GM19438 (cell line): Measurements from ENCODE around the gene MUC2.

ENCODE experiments used
- ATAC-seq: cut with Tn5 transposase; IDR thresholded peaks from one replicate; pipeline ENCODE4 v1.9.1; 2021; ENCODE audit warnings: low read depth; ENCODE audit not compliant: unreplicated experiment

MUC2 gene

DNA sequence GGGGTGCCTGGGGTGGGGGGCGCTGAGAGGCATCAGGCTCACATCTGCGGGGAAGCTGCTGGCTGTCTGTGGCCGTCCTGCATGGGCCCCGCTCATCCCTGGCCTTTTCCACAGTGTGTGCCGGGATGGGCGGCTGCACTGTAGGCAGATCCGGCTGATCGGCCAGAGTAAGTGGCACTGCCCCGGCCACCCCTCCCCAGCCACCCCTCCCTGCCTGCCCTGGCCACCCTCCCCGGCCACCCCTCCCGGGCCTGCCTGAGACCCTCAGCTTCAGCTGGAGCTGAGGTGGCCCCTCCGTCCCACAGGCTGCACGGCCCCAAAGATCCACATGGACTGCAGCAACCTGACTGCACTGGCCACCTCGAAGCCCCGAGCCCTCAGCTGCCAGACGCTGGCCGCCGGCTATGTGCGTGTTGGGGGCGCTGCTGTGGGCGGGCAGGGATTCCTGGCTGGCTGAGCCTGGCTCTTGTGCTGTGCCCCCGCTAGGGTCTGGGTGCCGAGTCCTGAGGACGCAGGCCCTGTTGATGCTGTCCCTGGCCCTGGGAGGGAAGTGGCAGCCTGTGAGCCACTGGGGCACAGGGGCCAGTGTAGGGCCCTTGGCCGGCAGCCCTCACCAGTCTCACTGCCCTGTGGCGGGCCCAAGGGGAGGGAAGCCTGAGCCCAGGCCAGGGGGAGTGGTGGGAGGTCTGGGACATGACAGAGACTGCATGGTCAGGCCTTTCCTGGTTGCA, 10.9 kb downstream of the MUC2 start:
- no peak for ATAC-seq

DNA sequence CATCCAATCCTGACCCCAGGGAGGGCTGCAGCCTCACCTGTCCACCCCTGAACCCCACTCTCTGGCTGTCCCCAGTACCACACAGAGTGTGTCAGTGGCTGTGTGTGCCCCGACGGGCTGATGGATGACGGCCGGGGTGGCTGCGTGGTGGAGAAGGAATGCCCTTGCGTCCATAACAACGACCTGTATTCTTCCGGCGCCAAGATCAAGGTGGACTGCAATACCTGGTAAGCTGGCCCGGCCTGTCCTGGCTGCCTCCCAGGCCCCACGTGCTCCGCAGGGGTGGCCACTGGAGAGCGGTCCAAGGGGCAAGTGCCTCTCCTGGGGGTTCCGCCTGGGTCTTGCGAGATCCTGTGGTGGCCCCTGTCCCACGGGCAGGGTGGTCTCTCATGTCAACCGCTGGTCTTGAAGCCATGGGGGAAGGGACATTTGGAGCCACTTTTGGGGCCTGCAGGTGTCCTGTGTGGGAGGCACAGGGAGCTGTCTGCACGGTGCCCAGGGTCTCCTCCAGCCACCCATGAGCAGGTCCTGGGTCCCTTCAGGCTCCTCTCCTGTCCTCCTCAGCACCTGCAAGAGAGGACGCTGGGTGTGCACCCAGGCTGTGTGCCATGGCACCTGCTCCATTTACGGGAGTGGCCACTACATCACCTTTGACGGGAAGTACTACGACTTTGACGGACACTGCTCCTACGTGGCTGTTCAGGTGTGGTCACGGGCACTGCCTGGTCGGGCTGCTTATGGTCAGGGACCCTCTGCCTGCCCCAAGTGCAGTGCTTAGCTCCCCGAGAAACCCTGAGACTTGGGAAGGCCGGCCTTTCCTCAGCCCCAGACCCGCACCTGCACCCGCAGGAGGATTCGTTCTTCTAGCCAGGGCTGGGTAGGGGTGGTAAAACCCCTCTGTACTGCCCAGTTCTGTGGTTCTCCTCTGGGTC, 11.8 kb downstream of the MUC2 start:
- no peak for ATAC-seq

DNA sequence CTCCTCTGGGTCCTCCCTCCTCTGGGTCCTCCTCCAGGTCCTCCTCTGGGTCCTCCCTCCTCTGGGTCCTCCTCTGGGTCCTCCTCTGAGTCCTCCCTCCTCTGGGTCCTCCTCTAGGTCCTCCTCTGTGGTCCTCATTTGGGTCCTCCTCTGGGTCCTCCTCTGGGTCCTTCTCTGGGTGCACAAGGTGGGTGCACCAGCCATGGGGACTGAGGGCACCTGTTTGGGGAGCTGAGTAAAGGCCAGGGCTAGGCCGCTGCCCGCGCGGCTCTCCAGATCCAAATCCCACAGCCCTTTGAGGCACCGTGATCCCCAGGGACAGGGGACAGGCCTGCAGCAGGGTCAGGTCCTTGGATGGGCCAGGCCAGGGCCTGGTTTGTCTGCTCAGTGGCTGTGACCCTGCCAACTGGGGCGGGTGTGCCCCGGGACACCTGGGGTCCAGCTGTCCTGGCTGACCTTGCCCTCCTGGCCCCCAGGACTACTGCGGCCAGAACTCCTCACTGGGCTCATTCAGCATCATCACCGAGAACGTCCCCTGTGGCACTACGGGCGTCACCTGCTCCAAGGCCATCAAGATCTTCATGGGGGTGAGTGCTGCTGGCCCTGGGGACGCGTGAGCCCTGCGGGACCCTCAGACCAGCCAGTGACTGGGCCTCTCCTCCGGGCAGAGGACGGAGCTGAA, 12.7 kb downstream of the MUC2 start:
- ATAC-seq, result no peak

DNA sequence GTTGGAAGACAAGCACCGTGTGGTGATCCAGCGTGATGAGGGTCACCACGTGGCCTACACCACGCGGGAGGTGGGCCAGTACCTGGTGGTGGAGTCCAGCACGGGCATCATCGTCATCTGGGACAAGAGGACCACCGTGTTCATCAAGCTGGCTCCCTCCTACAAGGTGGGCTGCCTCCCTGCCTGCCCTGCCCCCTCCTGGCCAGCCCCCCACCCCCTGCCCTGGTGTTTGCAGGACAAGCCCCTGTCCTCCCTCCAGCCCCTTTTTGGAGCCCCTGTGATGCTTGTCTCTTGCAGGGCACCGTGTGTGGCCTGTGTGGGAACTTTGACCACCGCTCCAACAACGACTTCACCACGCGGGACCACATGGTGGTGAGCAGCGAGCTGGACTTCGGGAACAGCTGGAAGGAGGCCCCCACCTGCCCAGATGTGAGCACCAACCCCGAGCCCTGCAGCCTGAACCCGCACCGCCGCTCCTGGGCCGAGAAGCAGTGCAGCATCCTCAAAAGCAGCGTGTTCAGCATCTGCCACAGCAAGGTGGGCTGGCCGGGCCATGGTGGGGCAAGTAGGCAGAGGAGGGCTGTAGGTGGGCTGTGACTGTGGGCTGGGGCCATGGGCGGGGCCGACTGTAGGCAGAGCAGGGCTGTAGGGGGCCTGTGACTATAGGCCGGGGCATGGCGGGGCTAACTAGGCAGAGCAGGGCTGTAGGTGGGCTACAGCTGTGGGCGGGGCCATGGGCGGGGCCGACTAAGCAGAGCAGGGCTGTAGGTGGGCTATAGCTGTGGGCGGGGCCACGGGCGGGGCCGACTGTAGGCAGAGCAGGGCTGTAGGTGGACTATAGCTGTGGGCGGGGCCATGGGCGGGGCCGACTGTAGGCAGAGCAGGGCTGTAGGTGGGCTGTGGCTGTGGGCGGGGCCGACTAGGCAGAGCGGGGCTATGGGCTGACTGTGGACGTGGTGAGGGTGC, 13.6 kb downstream of the MUC2 start:
- ATAC-seq, result no peak

DNA sequence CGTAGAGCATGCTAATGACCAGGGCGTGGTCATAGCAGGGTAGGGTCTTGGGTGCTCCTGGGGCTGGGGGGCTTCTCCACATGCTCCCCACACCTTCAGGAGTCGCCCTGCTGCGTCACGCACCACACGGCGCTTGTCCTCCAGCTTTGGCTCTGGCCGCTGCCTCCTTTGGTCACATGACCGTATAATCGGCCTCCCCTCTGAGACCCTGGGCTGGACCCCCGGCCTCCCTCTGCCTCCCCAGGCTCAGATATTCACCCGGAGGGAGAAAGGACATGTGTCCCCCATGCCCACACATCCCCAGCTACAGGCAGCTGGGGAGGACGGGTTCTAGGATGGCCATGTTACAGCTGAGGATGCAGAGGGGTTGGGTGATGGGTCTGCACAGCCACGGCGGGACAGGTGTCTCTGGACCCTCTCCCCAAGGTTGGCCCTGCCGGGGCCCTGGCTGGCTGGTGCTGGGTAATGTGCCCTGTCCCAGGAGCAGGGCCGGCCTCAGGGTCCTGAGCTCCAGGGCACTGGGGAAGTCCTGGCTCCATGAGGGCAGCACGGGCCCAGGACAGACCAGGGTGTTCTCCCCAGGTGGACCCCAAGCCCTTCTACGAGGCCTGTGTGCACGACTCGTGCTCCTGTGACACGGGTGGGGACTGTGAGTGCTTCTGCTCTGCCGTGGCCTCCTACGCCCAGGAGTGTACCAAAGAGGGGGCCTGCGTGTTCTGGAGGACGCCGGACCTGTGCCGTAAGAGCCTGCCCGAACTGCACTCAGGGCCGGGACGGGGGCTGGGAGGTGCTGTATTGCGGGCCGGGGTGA, 14.5 kb downstream of the MUC2 start:
- ATAC-seq, result no peak

DNA sequence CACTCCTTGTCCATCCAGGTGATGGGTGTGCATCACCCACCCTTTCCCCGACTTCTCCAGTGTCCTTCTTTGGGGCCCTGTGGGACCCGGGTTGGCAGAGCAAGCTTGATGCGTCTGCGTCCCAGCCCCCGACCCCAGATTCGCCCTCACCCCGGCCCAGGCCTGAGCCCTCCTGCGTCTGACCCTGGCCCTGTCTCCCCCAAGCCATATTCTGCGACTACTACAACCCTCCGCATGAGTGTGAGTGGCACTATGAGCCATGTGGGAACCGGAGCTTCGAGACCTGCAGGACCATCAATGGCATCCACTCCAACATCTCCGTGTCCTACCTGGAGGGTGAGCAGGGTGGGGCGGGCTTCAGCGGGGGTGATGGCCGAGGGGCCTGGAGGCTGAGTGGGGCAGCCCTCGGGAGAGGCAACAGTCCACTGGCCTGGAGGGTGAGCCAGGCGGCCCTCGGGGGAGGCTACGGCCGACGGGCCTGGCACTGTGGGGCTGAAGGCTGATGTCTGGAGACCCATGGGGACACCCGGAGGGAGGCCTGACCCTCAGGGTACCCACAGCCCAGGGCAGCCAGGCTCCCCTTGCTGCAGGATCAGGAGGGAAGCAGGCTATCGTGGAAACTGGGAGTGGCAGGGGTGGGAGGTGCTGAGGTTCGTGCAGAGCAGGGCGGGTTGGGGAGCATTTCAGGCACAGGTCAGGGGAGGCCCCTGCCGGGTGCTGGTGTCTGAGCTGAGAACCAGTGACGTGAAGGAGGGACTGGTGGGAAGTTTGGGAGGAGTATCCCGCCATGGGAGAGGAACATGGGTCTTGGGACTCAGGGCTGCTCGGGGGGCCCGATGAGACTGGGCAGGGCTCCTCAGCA, 15.3 kb downstream of the MUC2 start:
- no peak for ATAC-seq

DNA sequence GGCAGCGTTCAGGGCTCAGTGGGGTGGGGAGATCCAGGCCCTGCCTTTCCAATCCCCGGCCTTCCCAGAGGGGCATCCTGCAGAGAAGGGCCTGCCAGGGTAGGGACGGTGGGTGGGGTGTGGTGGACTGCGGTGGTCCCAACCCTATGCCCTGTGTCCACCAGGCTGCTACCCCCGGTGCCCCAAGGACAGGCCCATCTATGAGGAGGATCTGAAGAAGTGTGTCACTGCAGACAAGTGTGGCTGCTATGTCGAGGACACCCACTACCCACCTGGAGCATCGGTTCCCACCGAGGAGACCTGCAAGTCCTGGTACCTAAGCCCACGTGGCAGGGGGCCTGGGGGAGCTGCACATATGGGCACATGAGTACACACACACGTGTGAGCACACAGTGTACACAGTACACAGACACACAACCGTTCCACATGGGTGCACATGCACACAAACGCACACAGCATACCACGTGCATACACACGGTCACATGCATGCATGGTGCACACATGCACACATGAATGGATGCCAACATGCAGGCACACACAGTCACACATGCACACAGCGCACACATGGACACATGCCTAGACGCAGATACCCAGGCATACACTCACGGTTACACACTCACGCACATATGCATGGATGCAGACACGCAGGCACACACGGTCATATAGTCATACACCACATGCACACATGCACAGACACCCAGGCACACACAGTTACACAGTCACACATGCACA, 16.1 kb downstream of the MUC2 start:
- ATAC-seq, result no peak

DNA sequence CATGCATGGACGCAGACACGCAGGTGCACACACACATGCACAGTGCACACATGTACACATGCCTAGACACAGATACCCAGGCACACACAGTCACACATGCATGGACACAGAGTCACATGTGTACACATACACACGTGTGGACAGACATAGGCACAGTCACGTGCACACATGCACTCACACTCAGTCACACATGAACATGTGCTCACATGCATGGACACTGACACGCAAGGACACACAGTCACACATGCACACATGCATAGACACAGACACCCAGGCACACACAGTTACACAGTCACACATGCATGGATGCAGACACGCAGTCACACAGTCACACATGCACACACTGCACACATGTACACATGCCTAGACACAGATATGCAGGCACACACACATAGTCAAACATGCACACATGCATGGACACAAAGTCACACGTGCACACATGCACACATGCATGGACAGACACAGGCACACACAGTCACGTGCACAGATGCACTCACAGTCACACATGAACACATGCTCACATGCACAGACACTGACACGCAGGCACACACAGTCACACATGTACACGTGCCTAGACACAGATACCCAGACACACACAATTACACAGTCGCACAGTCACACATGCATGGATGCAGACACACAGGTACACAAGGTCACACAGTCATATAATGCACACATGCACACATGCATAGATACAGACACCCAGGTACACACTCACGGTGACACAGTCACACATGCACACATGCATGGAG, 16.8 kb downstream of the MUC2 start:
- no peak for ATAC-seq

DNA sequence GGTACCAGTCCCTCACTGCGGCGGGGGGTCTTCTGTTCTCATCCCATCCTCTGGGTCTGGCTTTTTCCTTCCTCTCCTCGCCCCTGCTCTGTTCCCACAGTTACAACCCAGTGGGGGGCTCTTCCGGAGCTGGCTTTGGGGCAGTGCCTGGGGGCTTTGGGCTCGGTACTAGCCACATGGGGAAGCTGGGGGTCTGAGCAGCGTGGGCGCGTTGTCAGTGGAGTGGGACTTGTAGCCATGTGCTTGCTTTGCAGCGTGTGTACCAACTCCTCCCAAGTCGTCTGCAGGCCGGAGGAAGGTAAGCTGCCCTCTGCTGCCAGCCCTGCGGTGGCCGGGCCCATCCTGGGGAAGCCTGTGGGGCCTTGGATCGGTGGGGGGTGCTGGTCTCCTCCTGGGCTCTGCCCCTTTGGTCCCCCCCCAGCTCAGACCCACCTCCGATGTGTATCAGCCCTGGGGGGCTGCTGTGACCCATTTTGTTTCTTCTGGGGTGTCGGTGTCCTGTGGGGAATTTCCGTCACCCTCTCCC, 17.5 kb downstream of the MUC2 start:
- no peak for ATAC-seq

DNA sequence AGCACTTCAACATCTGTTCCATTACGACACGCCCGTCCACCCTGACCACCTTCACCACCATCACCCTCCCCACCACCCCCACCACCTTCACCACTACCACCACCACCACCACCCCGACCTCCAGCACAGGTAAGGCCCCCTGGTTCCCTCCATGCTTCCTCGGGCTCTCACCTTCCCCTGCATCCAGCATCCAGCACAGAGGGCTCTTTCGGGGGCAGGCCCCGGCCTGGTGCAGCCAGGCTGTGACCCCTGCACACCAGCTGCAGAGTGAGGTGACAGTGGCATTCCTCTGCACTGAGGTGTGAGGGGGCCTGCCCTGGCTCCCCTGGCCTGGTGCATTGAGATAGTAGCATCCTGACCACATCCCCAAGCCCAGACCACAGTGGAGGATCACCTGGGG, 18.2 kb downstream of the MUC2 start:
- no peak for ATAC-seq

DNA sequence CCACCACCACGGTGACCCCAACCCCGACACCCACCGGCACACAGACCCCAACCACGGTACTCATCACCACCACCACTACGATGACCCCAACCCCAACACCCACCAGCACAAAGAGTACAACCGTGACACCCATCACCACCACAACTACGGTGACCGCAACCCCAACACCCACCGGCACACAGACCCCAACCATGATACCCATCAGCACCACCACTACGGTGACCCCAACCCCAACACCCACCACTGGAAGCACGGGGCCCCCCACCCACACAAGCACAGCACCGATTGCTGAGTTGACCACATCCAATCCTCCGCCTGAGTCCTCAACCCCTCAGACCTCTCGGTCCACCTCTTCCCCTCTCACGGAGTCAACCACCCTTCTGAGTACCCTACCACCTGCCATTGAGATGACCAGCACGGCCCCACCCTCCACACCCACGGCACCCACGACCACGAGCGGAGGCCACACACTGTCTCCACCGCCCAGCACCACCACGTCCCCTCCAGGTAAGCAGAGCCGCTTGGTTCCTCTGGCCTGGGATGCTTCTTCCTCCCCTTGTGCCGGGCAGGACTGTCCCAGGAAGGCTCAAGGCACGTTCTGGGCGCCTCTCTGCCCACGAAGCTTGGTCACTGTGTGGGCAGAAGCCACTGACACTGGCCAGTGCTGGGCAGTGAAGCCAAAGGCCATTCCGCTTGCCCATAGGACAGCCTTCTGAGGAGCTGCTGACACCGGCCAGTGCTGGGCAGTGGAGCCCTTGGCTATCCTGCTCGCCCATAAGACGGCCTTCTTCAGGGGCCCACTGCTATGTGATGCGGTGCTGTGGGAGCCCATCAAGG, 25.1 kb downstream of the MUC2 start:
- ATAC-seq, result no peak

DNA sequence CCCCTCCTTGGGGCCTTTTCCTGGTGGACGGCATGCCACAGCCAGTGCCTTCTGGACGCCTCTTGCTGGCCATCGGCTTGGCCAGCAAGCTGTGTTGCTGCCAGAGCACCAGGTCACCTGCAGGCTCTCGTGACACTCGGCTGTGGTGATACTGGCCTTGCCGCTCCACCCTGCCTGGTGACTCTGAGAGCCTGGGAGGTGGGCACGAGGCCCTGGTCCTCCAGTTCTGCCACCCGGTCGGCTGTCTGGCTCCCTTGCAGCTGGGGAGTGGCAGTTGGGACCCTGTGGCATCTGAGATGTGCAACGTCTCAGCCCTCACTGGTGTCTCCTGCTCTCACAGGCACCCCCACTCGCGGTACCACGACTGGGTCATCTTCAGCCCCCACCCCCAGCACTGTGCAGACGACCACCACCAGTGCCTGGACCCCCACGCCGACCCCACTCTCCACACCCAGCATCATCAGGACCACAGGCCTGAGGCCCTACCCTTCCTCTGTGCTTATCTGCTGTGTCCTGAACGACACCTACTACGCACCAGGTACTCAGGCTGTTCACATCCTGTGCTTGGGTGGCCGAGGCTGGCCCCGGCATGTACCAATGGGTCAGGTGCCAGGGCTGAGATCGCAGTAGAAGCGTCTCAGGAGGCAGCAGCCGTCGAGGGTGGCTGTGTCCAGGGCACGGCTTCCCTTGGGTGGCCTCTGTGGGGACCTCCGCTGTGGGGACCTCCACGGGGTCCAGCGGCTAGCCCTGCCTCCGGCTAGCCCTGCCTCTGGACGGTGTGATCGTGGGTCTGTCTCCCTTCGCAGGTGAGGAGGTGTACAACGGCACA, 26.0 kb downstream of the MUC2 start:
- no peak for ATAC-seq

DNA sequence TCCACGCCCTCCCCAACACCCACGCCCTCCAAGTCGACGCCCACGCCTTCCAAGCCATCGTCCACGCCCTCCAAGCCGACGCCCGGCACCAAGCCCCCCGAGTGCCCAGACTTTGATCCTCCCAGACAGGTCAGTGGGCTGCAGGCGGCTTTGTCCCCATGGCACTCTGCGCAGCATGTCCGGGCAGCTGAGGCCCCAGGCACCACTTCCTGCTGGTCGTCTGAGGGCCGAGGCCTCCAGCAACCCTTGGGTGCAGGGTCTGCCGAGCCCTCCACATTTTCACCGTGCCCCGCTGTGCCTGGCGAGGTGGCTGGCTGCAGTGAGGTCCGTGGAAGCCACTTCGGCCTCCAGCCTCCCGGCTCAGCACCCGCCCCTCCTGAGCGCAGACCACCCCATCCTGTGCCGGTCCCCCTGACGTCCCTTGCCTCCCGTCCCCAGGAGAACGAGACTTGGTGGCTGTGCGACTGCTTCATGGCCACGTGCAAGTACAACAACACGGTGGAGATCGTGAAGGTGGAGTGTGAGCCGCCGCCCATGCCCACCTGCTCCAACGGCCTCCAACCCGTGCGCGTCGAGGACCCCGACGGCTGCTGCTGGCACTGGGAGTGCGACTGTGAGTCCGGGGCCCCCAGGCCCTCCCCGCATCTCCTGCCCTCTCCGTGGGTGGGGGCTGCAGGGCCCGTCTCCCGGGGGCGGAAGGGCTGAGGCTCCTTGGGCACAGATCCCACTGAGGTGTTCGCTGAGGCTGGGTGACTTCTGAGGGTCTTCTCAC, 26.8 kb downstream of the MUC2 start:
- ATAC-seq, result no peak

DNA sequence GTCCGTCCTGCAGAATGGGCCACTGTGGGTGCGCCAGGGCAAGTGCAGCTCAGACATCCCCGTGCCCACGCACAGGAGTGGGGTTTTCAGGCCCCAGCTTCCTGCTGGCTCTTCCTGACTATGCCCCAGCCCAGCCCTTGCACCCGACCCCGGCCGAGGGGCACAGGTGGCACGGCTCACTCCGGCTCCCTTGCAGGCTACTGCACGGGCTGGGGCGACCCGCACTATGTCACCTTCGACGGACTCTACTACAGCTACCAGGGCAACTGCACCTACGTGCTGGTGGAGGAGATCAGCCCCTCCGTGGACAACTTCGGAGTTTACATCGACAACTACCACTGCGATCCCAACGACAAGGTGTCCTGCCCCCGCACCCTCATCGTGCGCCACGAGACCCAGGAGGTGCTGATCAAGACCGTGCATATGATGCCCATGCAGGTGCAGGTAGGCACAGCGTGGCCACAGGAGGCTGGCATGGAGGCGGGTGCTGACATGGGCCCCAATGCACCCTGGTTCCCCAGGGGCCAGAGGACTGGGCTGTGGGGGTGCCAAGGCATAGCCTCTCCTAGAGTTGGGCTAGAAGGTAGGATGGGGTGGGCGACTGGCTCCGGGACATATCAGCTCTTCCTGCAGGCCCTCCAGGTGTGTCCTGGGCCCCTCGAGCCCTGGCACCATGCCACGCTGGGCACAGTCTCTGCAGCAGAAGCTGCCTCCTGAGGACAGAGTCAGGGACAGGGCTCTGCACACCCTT, 27.7 kb downstream of the MUC2 start:
- ATAC-seq, result no peak
